HG03280 (cell line): Measurements from ENCODE around the gene CDK19.
"Not testable (repeated sequence)": the region's sequence is repeated elsewhere in the genome, so short reads cannot be mapped to it uniquely, and the experiment has no call there.

ENCODE experiments used
- ATAC-seq: cut with Tn5 transposase; IDR thresholded peaks from one replicate; pipeline ENCODE4 v1.9.1; 2021; ENCODE audit warnings: mild to moderate bottlenecking, moderate library complexity; ENCODE audit not compliant: unreplicated experiment

Gene CDK19

GRCh38 chr6:110814102-110815014 is 911 bp downstream of the CDK19 start:
- peak; percentile 9 for ATAC-seq

- ATAC-seq = no peak
These were observed 1.7 kb downstream of the CDK19 start for GRCh38 chr6:110813338-110814101.

- no peak for ATAC-seq
These were observed 2.5 kb downstream of the CDK19 start for GRCh38 chr6:110812719-110813118.

- ATAC-seq = no peak
These were observed 4.2 kb downstream of the CDK19 start for GRCh38 chr6:110810896-110811586.

GRCh38 chr6:110809792-110810191 is 5.5 kb downstream of the CDK19 start:
- ATAC-seq = no peak

- ATAC-seq = not testable (repeated sequence)
These were observed 13.1 kb downstream of the CDK19 start for GRCh38 chr6:110802175-110802574.

- no peak for ATAC-seq
These were observed 14.5 kb downstream of the CDK19 start for GRCh38 chr6:110800839-110801196.

GRCh38 chr6:110800196-110800838 is 15.0 kb downstream of the CDK19 start:
- ATAC-seq = no peak

GRCh38 chr6:110799655-110800054 is 15.6 kb downstream of the CDK19 start:
- ATAC-seq = no peak

GRCh38 chr6:110799189-110799588 is 16.1 kb downstream of the CDK19 start:
- ATAC-seq = no peak

GRCh38 chr6:110795271-110795670 is 20.0 kb downstream of the CDK19 start:
- no peak for ATAC-seq

- ATAC-seq = no peak
These were observed 28.6 kb downstream of the CDK19 start for GRCh38 chr6:110786696-110787095.

GRCh38 chr6:110786271-110786670 is 29.0 kb downstream of the CDK19 start:
- no peak for ATAC-seq

GRCh38 chr6:110784610-110784979 is 30.7 kb downstream of the CDK19 start:
- peak; percentile 16 for ATAC-seq

- no peak for ATAC-seq
These were observed 33.6 kb downstream of the CDK19 start for GRCh38 chr6:110781522-110782214.

- no peak for ATAC-seq
These were observed 36.9 kb downstream of the CDK19 start for GRCh38 chr6:110778333-110778732.

- no peak for ATAC-seq
These were observed 37.6 kb downstream of the CDK19 start for GRCh38 chr6:110777636-110778035.

- no peak for ATAC-seq
These were observed 38.9 kb downstream of the CDK19 start for GRCh38 chr6:110776413-110776812.

GRCh38 chr6:110769923-110770322 is 45.3 kb downstream of the CDK19 start:
- ATAC-seq = no peak

- no peak for ATAC-seq
These were observed 47.2 kb downstream of the CDK19 start for GRCh38 chr6:110768057-110768456.
